GM21360 (cell line): Measurements from ENCODE around the gene NEB.
"Not testable (repeated sequence)": the region's sequence is repeated elsewhere in the genome, so short reads cannot be mapped to it uniquely, and the experiment has no call there.

Experiments used
- ATAC-seq: cut with Tn5 transposase; IDR thresholded peaks from one replicate; pipeline ENCODE4 v1.9.1; 2021; ENCODE audit warnings: mild to moderate bottlenecking, moderate library complexity; ENCODE audit not compliant: unreplicated experiment

The NEB gene

DNA sequence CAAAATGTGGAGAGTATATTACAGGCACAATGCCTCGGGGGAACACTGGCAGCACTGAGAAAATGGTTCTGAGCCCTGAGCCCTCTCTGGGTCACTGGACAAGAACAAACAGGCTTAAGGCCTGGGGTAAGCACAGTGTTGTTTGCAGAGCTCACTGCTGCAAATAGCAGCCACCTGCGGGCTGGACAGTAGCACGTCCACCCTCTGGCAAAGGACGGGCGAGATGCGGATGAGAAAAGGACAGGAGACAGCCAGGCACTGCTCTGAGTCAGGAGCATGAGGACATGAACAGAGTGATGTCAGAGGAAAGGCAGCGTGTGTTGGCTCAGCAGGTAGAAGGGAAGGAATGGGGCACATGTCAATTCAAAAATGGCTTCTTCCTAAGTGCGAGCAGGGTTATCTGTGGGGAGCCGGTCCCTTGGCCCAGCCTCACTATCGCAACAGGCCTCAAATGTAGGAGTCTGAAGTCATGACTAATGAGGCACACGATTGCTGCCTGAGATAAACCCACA lies 25.9 kb upstream of the NEB start:
- no peak for ATAC-seq

GRCh38 chr2:151758744-151759143 lies 24.5 kb upstream of the NEB start:
- ATAC-seq = no peak

GRCh38 chr2:151757861-151758260 lies 23.6 kb upstream of the NEB start:
- ATAC-seq = no peak

DNA sequence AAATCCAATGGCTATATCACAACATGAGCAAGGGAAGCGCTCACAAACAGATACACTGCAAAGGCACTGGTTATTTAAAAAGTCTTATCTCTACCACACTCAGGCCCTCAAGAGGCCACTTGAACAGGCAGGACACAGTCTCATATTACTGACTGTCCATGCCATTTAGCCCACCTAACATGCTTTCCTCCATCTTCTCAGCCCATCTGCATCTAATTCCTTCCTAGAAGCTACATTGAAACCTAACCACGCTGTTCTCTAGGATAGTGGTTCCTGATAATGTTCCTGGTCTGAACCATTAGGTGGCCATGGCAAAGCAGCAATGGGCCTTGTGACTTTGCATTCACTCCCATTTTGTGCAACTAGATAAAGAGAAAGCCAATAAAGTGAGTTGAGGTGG lies 22.5 kb upstream of the NEB start:
- ATAC-seq = no peak

DNA sequence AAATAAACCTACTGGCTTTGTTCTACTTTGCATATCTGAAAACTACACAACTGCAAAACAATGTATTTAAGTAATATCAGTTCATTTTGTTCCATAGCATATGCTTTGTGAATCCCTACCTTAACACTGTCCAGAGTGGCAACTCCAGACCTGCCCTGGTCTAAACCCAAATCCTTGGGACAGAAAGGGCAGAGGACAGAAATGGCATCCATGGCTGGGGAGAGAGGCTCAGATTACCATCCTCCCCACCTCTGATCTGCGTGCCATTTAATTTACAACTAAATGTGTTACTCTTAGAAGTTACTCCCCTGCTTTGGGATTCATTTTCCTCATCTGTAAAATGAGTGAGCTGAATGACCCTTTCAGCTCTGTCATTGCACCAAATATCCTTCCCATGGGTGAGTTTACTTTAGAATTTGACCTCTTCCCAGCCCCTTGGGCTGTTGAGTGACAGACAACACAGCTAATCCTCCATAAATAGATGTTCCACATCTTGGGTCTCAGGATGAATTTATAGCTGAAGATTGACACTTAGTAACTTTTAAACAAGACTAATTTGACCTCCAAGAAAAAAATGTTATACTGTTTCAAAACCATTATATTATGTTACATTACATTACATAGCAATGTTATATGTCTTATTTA lies 20.1 kb upstream of the NEB start:
- ATAC-seq = no peak

- ATAC-seq = no peak
Observed at GRCh38 chr2:151753540-151753939, 19.3 kb upstream of the NEB start.

DNA sequence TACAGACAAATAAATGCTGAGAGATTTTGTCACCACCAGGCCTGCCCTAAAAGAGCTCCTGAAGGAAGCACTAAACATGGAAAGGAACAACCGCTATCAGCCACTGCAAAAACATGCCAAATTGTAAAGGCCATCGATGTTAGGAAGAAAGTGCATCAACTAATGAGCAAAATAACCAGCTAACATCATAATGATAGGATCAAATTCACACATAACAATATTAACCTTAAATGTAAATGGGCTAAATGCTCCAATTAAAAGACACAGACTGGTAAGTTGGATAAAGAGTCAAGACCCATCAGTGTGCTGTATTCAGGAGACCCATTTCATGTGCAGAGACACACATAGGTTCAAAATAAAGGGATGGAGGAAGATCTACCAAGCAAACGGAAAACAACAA lies 11.0 kb upstream of the NEB start:
- not testable (repeated sequence) for ATAC-seq

DNA sequence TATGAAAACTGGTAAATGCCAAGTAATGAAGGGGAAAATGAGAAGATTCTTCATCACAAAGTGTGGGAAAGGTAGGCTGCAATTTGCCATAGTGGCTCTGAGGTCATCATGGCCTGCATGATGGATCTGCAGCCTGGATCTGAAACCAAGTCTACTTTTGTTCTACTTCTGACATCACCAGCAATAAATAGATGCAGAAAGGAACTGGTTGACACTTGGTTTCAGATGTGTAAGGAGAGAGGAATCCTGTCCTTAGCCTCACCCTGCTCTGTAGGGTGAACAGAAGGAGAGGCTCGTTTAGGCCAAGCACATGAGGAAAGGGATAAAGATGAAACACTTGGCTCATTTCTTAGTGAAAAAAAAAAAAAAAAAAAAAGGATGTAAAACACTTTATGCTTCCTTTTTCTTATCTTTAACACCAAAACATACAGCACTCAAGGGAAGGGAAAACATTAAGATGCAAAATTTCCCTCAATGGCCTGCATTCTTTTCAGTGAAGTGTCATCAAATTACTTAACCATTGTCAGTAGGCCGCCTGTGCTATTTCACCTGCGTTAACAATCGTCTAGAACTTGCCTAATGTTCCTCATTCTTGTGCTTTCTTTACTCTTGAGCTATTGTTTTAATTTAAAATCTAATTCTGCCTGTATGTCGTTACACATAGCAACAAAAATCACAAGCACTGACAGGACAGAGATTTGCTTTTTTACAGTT lies 3.9 kb downstream of the NEB start:
- peak; percentile 75 for ATAC-seq

GRCh38 chr2:151729837-151730236 lies 4.4 kb downstream of the NEB start:
- ATAC-seq = no peak

- no peak for ATAC-seq
Observed at GRCh38 chr2:151729415-151729811, 4.9 kb downstream of the NEB start.

DNA sequence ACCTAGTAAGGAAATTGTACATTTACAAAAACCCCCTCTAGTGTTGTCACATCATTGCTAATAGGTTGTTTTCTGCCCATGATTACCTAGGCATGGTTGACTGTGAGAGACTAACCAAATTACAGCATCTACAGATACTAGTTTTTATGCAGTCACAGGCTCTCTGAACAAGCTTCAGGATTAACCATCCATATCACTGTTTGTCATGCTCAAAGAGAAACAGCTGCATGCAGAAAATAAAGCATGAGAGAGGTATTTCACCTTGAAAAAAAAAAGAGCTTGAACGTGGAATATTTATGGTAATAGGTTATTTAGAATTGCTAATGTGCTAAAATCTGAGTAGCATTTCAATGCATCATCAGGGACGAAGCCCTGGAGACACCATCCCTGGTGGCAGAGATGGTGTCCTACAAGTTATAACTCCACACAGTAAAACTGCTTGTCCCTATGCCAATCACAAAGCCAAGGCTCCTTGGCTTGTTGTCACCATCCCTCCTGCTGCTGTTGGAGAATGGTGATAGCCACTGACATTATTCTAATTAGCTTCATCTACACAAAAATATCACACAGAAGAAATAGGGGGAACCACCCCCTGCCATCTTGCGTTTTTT lies 5.4 kb downstream of the NEB start:
- no peak for ATAC-seq

DNA sequence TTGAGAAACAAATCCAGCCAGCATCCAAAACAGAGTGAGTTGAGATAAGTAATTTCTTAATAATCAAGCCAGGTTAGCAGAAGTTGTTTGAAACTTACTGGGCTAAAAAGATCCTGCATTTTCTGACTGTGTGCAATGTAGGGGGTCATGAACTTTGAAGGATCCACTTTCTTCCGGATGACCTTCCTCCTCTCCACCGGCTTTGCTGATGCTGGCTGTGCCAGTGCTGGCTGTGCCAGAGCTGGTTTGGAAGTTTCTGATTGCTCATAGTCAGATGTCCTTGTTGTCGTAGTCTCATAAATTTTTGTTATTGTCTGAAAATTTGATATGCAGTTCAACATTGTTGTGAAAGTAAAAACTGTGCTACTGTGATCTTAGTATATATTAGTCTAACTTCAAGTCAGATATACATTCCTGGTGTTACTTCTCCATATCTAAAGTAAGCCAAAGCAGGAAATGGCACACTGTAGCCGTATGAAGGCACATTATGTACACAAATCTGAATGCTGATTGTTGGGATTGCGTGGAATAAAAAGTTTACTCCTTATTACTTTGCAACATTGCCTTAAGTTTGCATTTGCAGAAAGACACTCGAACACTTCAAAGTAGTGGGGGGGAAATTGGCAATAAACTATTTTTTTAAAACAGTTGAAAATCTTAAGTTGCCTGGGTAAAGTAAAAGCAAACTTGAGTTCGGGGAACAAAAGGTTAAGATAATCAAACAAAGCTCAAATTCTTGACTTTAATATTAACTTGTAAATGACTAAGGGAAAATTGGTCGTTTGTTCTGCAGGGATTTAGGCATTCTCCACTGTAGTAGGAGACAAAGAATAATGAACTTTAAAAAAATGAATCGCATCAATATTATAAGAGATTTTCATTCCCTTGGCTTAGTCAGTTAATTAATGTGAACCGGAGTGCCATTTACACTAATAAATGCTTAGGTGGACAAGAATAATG lies 6.4 kb downstream of the NEB start:
- ATAC-seq = no peak

GRCh38 chr2:151721161-151721560 lies 13.1 kb downstream of the NEB start:
- no peak for ATAC-seq

- no peak for ATAC-seq
Observed at GRCh38 chr2:151720521-151720920, 13.8 kb downstream of the NEB start.

DNA sequence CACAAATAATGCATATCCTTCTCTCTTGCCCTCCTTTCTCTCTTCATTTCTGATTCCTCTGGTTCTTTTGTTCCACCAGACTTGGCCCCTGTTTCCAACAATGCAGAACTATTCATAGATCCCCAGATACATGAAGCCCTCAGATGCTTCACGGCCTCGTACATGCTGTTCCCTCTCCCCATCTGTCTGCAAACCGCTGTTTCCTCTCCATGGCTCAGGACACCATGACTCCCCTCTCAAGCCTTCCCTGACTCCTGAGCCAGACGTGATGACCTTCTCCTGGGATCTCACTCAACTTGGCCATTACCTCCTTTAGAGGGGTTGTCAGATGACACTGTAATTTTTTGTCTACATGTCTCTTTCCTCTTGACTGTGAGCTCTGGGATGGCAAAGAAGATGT lies 15.5 kb downstream of the NEB start:
- no peak for ATAC-seq

DNA sequence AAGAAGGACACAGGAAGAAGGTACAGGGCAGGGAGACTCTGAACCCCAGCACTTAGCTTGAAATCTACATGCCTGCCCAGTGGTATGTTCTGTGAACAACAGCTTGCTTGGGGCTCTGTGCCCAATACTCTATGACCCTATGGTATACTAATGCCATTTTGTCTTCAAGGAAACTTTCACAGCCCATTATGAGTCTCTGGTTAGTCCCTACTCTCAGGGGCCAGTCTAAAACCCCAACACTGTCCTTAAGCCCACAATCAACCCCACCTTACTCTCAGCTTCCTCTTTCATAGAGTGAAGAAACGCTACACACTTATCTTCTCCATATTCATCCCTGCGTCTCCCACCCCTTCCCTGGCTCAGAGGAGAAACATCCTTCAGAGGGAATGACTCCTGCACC lies 16.0 kb downstream of the NEB start:
- ATAC-seq = no peak

- no peak for ATAC-seq
Observed at GRCh38 chr2:151716721-151717120, 17.6 kb downstream of the NEB start.

DNA sequence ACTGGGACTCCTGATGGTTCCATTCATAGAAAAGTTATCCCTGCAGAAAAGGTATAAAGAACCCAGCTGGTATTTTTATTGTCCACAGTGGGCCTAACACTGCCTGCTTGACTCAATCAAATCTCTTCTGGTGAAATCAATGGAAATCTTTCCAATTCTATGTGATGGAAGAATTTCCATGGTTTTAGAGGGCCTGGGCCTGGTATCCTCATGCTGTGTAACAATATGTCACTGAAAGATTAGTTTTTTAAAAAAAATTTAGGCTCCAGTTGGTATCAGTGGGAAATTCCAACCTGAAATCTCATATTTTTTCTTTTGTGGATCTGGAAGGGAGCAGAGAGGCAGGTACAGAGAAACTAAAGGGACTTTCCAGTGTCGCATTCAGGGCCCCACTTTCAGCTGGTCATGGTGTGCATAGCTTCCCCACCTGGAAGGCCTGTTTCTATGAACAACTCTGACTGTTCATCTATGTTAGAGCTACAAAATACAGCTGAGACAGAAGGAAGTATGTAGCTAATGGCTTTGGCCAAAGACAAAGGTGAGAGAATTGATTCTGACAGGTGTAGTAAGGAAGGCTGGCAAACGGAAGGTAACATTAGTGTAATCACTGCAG lies 20.9 kb downstream of the NEB start:
- peak; percentile 51 for ATAC-seq

DNA sequence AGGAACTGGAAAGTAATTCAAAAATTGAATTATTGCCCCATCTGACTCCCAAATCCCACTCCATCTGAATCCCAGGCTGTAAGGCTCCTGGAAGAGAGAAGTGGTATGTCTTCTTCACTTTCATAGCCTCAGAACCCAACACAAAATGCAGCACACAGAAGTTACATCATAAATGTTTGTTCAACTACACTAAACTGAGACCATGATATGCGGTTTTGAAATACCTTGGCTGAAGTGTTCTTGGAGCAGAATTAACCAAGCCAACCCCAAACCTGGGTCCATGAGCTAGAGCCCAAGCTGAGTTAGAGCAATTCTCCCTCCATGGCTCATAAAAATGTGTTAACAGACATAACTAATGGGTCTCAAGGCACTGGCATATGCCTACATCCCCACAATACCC lies 23.3 kb downstream of the NEB start:
- ATAC-seq = no peak

DNA sequence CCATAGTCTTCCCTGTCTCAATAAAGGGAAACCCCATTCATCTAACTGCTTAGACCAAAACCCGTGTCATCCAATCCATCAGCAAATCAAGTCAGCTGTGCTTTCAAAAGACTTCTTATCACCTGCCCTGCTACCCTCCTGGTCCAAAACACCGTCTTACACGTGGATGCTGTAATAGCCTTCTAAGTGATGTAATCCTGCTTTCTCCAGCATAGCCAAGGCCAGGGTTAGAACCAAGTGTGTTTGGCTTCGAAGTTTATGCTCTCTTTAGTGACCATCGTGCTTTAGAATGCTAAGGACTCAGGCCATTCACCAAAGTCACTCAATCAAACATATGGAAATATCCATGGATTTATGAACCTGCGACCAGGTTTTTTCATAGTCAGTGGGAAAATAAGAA lies 25.5 kb downstream of the NEB start:
- no peak for ATAC-seq

GRCh38 chr2:151707857-151708256 lies 26.4 kb downstream of the NEB start:
- ATAC-seq = no peak
